CD4-positive, alpha-beta T cell treated with Interleukin-6 at 100 ng/mL for 8 hours (primary cell): ENCODE data around the gene GNAL.

Experiments used
- DNase-seq: peaks from one replicate; pipeline ENCODE4 v3.0.0-alpha.2; 2020; ENCODE audit warnings: mixed read lengths, low spot score

GNAL gene

DNA sequence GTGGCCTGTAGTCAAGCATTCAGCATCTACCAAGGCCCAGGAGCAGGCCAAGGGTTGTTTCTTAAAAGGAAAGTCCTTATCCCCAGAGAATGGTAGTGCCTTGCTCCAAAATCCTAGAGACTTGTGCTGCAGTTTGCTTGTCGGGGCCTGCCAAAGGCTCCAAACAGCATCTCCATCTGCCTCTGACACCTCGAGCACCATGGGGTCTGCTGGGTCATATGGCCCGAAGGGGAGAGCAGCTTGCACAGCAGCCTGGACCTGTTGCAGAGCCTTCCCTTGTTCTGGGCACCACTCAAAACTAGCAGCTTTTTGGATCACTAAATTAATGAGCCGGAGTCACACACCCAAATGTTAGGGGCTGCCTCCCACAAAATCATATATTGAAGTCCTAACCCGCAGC is 35.7 kb downstream of the GNAL start:
- DNase-seq: no peak

DNA sequence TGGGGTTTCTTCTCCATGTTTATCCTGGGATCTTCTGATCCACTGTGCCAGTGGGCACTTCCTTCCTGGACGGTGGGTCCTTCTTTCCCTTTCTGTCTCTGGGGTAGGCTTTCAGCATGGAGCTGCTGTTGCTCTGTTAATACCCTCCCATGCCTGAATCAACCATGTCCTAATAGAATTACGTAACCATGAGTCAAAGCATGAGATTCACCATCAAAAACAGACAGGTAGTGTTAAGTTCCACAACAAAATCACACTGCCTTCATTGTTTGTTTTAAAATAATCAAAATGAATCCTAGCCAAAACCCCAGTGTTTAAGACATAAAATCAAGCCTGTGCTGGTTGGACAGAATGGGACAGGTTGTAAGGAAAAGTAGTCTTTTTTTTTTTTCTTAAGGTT is 37.5 kb downstream of the GNAL start:
- DNase-seq: no peak

DNA sequence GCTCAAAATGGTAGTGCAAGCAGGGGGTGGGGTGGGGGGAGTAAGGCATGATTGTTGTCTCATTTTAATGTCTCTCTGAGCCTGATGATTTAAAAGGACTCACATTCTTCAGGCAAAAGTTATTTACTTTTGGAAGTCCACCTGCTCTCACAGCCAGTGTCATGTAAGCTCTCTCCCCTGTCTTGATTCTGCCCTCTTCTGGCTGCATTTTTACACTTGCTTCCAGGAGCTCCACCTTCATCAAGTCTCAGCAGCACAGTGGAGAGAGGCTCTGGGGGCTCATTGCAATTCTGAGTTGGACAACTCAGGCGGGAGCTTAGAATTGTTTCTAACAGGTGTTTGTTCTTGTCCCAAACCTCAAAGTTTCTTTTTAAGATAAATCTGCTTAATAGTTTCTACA is 39.2 kb downstream of the GNAL start:
- no peak for DNase-seq

DNA sequence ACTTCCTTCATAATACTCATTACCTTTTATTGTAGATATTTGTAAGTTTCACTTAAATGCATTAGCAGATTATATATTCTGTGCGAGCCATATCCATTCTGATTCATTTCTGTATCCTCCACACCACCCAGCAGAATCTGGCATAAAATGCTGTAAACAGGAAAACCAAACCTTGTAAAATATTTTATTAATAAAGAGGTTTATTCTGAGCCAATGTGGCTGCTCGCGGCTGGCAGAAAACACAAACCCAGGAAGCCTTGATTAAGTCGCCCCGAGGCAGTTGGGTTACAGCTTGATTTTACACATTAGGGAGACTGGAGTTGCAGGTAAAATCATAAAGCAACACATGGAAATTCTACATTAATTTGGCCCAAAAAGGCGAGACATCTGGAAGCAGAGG is 40.5 kb downstream of the GNAL start:
- DNase-seq: no peak

DNA sequence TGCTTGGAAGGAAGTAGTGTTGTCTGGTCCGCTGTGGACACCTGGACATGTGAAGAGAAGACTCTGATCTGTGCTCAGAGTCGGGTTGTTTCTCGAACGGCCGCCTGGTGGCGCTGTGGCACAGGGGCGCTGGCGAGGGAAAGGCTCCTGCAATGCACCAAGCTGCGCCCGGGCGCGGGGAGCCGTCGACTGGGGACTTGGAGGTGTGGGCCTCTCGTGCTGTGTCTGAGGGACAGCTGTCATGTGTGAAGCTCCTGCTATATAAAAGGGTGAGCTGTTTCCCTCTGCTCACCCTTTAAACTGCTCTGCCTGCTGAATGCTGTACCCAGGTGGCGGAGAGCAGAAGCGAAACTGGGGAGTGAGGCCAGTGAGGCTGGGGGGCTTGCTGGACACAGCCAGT is 44.0 kb downstream of the GNAL start:
- DNase-seq: peak; percentile 29

DNA sequence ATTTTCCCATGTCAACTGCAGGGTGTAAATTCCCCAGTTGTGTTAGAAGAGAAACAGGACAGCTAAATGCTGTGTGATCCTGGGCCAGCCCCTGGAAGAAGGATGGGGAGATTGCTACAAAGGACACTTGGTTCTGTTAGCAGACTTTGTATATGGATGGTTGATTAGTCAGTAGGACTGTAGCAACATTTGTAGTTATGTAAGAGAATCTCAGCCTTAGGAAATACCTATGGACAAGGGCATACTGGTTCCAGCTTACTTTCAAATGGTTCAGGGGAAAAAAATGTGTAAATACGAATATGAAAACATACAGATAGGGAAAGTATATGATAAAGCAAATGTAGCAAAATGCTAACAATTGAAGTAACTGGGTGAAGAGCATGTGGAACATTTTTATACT is 47.6 kb downstream of the GNAL start:
- DNase-seq: no peak

DNA sequence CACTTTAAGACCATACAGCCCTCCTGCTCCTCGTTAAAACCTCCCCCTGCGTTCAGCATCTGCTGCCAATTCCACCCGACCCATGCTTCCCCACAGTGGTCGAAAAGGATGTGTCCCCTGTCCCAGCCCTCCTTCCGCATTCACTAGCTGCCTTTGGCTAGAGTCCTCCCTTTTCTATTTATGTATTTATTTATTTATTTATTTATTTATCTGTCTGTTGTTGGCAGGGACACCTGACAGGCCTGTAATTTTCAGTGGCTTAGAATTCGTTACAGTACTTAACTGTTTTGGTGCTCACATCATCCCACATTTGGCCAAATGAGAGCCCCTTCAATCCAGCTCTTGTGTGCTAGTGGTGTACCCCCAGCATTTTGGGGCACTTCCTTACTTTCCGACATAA is 50.8 kb downstream of the GNAL start:
- DNase-seq: no peak

DNA sequence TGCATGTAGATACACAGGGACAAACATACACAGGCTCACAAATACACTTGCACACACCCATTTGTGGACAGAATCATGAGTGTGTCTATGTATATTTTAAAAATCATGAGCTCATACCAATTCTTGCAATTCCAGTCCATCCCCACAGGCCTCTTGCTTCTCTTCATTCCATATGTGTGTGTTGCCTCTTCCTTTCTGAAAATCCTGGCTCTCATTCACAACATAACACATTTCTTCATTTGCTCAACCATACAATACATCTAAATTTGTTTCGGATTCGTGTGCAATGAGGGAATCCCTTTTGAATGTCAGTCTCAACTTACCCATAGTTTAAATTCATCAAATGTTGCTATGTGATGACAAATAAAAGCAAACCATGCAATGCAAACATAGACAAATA is 51.4 kb downstream of the GNAL start:
- DNase-seq: no peak

DNA sequence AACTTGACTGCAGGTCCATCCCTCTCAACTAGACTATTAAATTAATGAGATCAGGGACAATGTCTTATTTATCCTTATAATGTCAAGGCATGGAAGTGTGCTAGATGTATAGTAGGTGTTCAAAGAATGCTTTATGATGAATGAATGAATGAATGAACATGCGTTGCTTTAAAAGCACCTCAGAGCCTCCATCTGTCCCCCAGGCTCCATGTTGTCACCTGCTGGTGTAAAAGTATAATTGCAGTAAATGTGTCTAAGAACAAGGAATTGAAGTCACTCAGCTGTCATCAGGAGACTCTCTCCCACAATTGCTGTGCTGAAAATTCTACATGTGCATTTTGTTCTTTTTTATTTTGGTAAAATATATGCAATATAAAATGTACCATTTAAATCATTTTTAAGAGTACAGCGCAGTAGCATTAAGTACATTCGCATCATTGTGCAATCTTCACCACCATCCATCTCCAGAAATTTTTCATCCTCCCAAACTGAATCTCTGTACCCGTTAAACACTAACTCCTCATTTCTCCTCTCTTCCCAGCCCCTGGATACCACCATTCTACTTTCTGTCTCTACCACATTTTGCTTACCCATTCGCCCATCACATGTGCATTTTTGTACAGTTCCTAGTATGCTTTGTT is 52.6 kb downstream of the GNAL start:
- no peak for DNase-seq

DNA sequence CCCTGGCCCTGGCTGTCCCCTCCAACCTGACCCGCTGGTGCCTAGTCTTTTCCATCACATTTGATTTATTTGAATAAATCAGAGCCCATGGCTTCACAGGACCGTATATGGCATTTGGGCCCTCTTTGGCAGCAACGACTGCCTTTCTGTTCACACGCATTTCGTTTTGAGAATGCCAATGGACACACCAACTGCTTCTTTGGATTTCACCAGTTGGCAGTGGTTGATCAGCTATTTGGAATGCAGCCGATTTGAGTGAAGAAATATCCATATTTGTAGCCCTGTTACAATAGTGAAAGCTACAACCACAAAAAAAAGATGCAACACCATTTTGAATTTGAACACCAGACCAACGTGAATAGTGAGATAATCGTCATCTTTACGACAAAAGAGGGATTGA is 56.5 kb downstream of the GNAL start:
- DNase-seq: no peak

DNA sequence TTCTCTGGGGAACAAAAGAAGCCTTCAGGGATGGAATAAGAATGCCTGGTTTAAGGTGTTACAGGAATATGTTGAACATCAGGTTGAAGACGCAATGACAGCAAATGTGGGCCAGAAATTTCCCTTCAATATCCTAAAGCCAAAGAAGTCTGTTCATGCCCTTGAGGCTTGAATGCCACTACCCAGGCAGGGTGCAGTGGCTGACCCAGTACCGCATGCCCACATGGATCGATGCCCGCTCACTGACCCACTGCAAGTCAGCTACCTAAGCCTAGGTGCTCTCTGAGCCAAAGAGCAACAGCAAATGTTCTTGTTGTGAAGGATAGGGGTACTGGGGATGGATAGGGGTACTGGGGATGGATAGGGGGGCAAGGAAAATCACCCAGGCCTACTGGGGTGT is 58.2 kb downstream of the GNAL start:
- DNase-seq: no peak

DNA sequence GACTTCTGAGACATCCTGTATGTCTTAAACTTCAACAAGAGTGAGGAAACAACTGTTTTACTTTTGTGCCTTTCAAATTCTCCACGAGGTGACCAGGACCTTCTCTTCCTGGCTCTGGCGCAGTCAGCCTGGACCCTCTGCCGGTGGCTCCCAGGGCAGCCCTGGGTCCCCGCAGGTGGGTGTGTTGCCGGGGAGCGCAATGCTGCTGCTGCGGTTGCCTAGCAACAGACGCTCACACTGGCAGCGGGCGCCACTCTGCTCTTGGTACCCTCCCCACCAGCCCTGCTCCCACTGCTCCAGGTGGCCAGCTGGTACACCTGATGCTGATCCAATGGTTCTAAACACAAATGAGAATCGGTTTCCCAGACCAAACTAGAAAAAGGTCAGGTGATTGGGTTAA is 58.7 kb downstream of the GNAL start:
- DNase-seq: no peak

DNA sequence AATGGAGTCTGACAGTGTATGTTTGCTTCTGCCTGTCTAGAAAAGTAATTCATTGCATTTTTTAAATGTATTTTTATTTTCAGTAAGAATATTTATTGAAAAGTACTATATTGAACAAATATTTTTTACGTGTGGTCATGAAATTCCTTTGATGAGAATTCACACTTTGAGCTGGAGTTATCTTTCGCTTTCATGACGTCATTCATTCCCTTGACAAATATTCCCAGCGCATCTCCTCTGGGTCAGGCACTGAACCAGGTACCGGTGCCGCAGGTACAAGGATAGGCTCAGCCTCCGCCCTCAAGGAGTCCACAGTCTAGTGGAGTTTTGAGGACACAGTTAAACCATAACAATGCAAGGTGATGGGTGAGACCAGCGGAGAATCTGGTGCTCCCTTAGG is 60.2 kb downstream of the GNAL start:
- no peak for DNase-seq

DNA sequence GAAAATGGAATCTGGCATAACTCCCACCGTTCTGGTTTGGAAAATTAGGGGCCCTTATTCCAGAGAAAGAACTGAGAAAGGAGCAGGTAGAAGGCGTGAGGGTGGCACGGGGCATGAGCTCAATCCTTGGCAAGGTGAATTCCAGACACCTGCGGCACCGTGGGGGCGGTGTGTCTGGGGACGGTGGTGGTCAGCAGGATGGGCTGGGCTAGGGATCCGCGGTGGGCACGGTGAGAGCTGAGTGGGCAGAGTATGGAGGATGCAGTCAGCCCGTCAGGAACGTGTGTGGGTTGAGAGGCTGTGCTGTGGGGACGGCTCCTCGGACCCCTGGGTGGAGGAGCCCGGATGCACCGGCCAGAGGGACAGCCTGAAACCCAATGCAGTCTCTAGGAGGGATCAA is 61.1 kb downstream of the GNAL start:
- DNase-seq: no peak

DNA sequence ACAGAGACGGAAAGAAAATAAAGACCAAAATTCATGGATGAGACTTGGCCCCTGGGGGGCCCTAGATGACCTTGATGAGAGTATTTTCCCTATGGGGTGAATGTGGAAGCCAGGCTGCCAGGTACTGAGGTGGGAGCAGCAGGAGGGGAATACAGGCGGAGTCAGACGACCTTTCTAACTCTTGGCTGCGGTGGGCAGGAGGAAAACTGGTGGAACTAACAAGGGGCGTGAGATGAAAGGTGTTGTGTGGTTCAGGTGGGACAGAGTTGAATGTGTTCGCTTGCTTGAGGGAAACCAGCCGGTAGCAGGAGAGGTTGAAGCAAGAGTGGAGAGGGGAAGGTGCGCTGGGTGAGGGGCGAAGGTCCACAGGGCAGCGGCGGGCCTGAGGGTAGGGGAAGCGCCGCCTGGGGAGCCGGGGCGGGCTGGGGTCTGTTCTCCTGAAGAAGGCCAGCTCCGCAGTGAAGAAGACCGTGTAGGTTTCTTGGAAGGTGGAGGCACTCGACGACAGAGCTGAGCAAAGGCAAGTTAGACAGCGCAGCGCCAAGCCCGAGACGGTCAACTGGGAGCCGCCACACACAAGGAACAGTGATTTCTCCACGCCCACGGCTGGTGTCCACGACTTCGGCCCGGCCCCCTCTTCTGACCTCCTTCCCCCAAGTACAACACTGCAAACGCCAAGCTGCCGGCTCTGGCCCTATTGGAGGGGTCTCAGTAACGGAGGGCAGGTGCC is 61.7 kb downstream of the GNAL start:
- no peak for DNase-seq

DNA sequence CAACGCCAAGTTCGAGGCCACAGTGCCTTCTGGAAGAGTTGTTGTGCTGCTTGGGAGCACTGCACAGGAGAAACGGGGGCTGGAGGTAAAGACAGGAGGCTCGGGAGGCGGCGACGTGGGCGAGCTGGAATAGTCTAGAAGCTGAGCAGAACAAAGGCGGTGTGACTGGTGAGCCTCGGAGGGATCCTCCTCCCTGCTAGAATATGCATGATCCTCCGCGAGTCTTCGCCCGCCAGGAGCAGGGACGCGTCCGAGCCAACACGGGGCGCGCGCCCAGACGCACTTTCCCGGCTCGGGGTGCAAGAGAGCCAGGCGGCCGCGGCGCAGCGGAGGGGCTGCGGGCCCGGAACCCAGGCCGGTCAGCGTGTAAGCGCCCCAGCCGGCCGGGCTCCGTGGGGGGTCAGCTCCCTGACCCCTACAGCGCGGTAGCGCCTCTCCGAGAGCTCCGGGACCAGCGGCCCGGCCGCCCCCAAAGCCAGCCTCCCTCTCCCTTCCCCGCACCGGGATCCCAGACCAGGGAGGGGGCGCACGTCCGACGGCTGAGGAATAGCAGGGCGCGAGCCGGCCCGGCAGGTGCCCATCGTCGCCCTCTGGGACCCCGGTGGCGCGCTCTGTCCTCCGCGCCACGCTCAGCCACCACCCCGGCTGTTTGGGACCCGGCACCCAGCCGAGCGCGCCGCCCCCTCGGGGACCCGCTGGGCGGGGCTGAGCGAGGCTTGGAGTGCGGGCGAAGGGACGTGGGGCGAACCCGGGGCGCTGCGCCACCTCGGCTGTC is 62.5 kb downstream of the GNAL start:
- no peak for DNase-seq

DNA sequence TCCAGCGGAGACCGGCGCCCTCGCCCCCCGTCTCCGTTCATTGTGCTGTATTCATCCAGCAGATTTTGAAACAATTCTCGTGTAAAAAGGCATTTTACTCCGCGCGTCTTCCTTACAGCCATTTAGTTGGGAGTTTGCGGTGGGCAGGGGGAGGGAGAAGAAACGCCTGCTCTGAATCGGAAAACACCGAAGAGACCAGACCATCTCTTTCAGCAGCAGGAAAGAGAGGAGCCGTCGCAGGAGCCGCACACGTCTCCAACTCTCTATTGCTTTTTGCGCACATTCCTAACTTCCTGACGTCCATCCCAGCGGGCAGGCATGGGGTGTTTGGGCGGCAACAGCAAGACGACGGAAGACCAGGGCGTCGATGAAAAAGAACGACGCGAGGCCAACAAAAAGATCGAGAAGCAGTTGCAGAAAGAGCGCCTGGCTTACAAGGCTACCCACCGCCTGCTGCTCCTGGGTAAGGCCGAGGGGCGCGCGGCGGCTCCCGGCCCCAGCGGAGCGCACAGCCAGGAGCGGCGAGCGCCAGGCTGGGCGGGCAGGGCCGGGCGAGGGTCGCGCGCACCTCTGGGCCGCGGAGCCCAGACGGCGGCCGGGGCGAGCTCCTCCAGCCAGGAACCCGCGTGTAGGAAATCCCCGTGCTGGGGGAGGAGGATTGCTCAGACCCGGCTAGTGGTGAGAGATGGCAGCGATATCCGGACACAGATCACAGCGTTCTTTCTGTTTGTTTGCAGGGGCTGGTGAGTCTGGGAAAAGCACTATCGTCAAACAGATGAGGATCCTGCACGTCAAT is 63.2 kb downstream of the GNAL start:
- DNase-seq: no peak

DNA sequence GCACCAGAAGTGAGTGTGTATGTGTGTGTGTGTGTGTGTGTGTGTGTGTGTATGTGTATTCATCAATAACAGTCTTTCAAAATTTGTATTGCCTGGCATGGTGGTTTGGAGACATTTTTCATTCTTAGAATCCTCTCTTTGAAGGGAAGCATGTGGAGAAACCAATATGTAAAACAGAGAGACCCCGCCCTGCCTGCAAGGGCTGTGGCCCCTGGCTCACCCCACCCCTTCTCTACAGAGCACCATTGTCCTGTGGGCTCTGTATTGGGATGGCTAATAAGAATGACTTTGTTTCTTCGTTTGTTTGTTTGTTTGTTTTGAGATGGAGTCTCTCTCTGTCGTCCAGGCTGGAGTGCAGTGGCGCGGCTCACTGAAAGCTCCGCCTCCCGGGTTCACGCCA is 65.9 kb downstream of the GNAL start:
- DNase-seq: no peak

DNA sequence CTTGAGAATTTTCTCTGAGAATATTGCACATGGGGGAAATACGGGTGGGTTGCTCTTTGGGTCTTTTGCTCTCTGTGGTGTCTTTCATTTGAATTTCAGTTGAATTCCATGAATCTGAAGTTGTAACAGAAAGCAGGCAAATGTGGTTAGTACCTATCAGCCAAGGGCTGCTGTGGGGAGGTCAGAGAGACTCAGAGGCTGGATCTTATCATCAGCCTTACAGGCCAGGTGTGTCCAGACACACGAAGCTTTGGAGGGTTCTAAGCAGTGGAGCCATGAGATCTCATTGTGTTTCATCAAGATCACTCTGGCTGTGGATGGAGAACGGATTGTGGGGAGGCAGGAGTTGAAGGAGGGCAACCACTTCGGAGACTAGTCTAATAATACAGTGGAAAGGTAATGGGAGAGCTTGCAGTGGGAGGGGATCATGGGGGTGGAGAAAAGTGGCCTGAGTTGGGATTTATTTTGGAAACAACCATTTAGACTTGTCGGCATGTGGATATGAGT is 68.1 kb downstream of the GNAL start:
- no peak for DNase-seq

DNA sequence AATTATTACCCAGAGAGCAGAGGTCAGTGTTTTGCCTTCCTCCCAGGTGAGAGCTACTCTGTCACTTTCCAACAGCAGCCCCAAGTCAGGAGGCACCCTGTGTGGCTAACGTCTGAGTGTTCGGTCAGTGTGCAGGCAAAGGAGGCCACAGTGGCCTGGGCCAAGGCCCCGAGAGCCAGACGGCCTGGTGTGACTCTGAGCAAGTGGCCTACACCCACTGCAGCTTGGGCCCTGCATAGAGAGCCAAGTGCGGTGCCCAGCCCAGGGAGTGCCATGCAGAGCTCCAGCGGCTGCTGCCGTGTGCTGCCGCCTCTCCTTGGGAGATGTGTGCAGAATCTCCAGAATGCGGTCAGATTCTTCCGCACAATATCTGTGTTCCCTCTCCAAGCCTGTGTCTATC is 70.4 kb downstream of the GNAL start:
- no peak for DNase-seq

DNA sequence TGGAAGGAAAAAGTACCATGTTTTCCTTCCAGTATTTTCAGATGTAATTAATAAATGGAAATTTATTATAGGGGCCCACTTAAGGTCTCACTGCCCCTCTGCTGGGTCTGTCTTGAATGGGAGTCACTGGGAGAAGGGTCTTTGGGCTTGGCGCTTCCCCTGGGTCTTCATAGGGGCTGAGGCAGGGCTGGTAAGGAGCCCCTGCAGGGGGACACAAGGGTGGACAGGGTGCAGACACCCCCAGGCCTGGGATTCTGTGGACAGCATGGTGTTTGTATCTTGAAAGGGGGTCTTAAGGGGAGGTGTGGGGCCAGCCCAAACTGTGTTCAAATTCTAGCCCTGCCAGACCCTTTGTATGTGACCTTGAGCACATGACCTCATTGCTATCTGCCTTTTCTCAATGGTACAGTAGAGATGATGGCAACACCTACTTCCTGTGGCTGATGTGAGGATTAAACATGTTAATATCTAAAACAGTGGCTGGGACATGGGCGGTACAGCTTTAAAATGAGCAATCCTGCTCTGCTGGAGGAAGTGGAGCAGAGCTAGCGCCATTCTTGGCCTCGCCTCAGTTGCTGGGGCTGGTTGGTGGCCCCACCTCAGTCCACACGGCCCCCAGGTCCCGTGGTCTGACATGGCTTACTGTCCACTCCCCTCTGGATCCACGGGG is 71.6 kb downstream of the GNAL start:
- DNase-seq: no peak

DNA sequence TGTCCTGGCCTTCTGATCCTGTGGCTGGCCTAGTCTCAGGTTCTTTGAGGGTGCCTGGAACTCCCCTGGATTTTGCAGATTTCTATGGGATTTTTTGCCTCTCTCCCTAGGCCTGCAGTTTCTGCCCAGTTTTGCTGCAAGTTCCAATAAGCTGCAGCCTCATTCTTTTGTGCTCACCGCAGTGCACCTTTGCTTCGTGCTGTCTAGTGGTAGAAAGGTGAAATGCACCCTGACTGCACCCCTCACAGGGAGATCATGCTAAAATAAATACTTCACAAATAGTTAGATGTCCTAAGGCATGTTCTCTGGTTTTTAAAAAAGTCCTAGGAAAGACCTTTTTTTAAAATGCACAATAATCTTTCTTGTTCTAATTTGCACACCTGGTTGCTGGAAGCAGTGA is 72.5 kb downstream of the GNAL start:
- DNase-seq: no peak
